Measurements from ENCODE around the gene PNMT. TPM values are rescaled to one million over a fixed set of nuclear protein-coding genes. Genes with fewer than 3 reads are reported as not detected.
A peak's percentile ranks its signal among the peaks of the same experiment; 100 is the strongest.

PNMT gene
- total and polyA plus RNA-seq, 2 of the 13 experiments (the other 11 are each of a cell fraction or from before 2014, with no cell fraction given), result 0.25 TPM; not detected in 1

- TF ChIP-seq PAXIP1 (CRISPR knock-in tag; conservative IDR thresholded peaks at IDR 0.05) (0 out of 2 replicates have a peak, but pooled peaks have one; percentile 17), ELF1 (CRISPR knock-in tag; IDR thresholded peaks at IDR 0.05) (no peak), KAT2B (IDR thresholded peaks at IDR 0.05; ENCODE audit: borderline replicate concordance, low read depth, low read length) (no peak), ARID3A (IDR thresholded peaks at IDR 0.05; ENCODE audit: low read depth, low read length) (0 out of 2 replicates have a peak, but pooled peaks have one; percentile 15), PPARG (CRISPR knock-in tag; conservative IDR thresholded peaks at IDR 0.05) (no peak), RXRB (CRISPR knock-in tag; IDR thresholded peaks at IDR 0.05; ENCODE audit: borderline replicate concordance) (0 out of 2 replicates have a peak, but pooled peaks have one; percentile 31), MEIS1 (CRISPR knock-in tag; IDR thresholded peaks at IDR 0.05; ENCODE audit: borderline replicate concordance) (peak; percentile 58; the same call in 1 of the 2 replicates), ZNF280D (CRISPR knock-in tag; IDR thresholded peaks at IDR 0.05) (no peak), ZNF44 (CRISPR knock-in tag; IDR thresholded peaks at IDR 0.05) (0 out of 2 replicates have a peak, but pooled peaks have one; percentile 22), KMT2B (CRISPR knock-in tag; IDR thresholded peaks at IDR 0.05) (no peak), ZNF577 (CRISPR knock-in tag; IDR thresholded peaks at IDR 0.05; ENCODE audit: borderline replicate concordance, low read depth) (no peak), CENPBD1 (CRISPR knock-in tag; IDR thresholded peaks at IDR 0.05; ENCODE audit: borderline replicate concordance, low read depth) (no peak), ZFP36L1 (CRISPR knock-in tag; IDR thresholded peaks at IDR 0.05) (no peak), ZNF138 (CRISPR knock-in tag; IDR thresholded peaks at IDR 0.05; ENCODE audit: low read depth) (no peak)
- TF ChIP-seq, protein P1, sequence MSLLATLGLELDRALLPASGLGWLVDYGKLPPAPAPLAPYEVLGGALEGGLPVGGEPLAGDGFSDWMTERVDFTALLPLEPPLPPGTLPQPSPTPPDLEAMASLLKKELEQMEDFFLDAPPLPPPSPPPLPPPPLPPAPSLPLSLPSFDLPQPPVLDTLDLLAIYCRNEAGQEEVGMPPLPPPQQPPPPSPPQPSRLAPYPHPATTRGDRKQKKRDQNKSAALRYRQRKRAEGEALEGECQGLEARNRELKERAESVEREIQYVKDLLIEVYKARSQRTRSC (CRISPR knock-in tag; IDR thresholded peaks at IDR 0.05; ENCODE audit: low read depth), result no peak
- TF ChIP-seq, protein P2, sequence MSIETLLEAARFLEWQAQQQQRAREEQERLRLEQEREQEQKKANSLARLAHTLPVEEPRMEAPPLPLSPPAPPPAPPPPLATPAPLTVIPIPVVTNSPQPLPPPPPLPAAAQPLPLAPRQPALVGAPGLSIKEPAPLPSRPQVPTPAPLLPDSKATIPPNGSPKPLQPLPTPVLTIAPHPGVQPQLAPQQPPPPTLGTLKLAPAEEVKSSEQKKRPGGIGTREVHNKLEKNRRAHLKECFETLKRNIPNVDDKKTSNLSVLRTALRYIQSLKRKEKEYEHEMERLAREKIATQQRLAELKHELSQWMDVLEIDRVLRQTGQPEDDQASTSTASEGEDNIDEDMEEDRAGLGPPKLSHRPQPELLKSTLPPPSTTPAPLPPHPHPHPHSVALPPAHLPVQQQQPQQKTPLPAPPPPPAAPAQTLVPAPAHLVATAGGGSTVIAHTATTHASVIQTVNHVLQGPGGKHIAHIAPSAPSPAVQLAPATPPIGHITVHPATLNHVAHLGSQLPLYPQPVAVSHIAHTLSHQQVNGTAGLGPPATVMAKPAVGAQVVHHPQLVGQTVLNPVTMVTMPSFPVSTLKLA (IDR thresholded peaks at IDR 0.05), result peak; percentile 45; the same call in 1 of the 2 replicates
These were observed 4.3 kb upstream of the PNMT start (continued) for GRCh38 chr17:39663688-39664580.
